Progenitor cell of endocrine pancreas (in vitro differentiated cells): ENCODE measurements around the gene PCGF1. TPM values are rescaled to one million over a fixed set of nuclear protein-coding genes. Genes with fewer than 3 reads are reported as not detected.
A peak's percentile ranks its signal among the peaks of the same experiment; 100 is the strongest.

Experiments used
- DNase-seq: peaks from one replicate; pipeline ENCODE4 v3.0.0; 2021; ENCODE audit warnings: low spot score; ENCODE audit not compliant: unreplicated experiment
- H3K27ac Mint-ChIP-seq: 2 replicates; pipeline ENCODE4 v1.8.0; 2021; ENCODE audit warnings: mild to moderate bottlenecking, moderate library complexity, mixed read lengths
- H3K27me3 Mint-ChIP-seq: 2 replicates; pipeline ENCODE4 v1.8.0; 2021; ENCODE audit warnings: mixed read lengths
- H3K36me3 Mint-ChIP-seq: 2 replicates; pipeline ENCODE4 v1.8.0; 2022; ENCODE audit warnings: mixed read lengths; ENCODE audit not compliant: insufficient read depth
- H3K4me1 Mint-ChIP-seq: 2 replicates; pipeline ENCODE4 v1.8.0; 2021; ENCODE audit warnings: low read depth, mixed read lengths
- H3K4me3 Mint-ChIP-seq: 2 replicates; pipeline ENCODE4 v1.8.0; 2021; ENCODE audit warnings: low read depth, mild to moderate bottlenecking, moderate library complexity, mixed read lengths
- H3K9me3 Mint-ChIP-seq: 2 replicates; pipeline ENCODE4 v1.8.0; 2021; ENCODE audit warnings: low read depth, mixed read lengths
- CTCF ChIP-seq: fragments of 200-600 bp; sonication (generic); IDR thresholded peaks from one replicate; pipeline ENCODE4 v1.5.0; 2021; ENCODE audit warnings: antibody characterized with exemption, mild to moderate bottlenecking; ENCODE audit not compliant: unreplicated experiment
- total RNA-seq: library from RNA; stranded (reverse); gene quantifications from 2 replicates; pipeline ENCODE4 v1.2.1, GENCODE V29; 2021

Gene PCGF1
- total RNA-seq, 1 donor from 2014 or later = 24.4 TPM

- no peak for DNase-seq
- Mint-ChIP-seq H3K27ac (no peak overlapping the region), H3K4me1 (peaks cover 16% of the 10 kb centered on the region), H3K36me3 (no peaks in the 10 kb centered on the region), H3K4me3 (no peak overlapping the region), H3K27me3 (peaks cover 32% of the 10 kb centered on the region), H3K9me3 (no peaks in the 10 kb centered on the region)
- TF ChIP-seq CTCF = no peak
Measured at GRCh38 chr2:74551530-74551929, 44.0 kb upstream of the PCGF1 start.

GRCh38 chr2:74550231-74550630 is 42.7 kb upstream of the PCGF1 start:
- peak overlapping the region; percentile 23 for H3K4me3 Mint-ChIP-seq
- no peaks in the 10 kb centered on the region for H3K9me3 Mint-ChIP-seq
- no peaks in the 10 kb centered on the region for H3K36me3 Mint-ChIP-seq
- H3K27me3 Mint-ChIP-seq = peaks cover 32% of the 10 kb centered on the region
- peaks cover 16% of the 10 kb centered on the region for H3K4me1 Mint-ChIP-seq
- no peak for TF ChIP-seq CTCF
- DNase-seq = no peak
- no peak overlapping the region for H3K27ac Mint-ChIP-seq

GRCh38 chr2:74548900-74549826 is 41.7 kb upstream of the PCGF1 start:
- no peaks in the 10 kb centered on the region for H3K36me3 Mint-ChIP-seq
- H3K27me3 Mint-ChIP-seq = peaks cover 32% of the 10 kb centered on the region
- H3K4me1 Mint-ChIP-seq = peaks cover 16% of the 10 kb centered on the region
- DNase-seq = peak; percentile 55
- peak overlapping the region; percentile 60 for H3K27ac Mint-ChIP-seq
- TF ChIP-seq CTCF = no peak
- peak overlapping the region; percentile 77 for H3K4me3 Mint-ChIP-seq
- no peaks in the 10 kb centered on the region for H3K9me3 Mint-ChIP-seq

- no peak for DNase-seq
- H3K27me3 Mint-ChIP-seq = peaks cover 32% of the 10 kb centered on the region
- no peak for TF ChIP-seq CTCF
Measured at GRCh38 chr2:74548285-74548899, 40.9 kb upstream of the PCGF1 start.

GRCh38 chr2:74546004-74546403 is 38.5 kb upstream of the PCGF1 start:
- H3K27me3 Mint-ChIP-seq = peaks cover 24% of the 10 kb centered on the region
- H3K4me3 Mint-ChIP-seq = no peak overlapping the region
- H3K27ac Mint-ChIP-seq = no peak overlapping the region
- no peaks in the 10 kb centered on the region for H3K9me3 Mint-ChIP-seq
- no peak for TF ChIP-seq CTCF
- H3K36me3 Mint-ChIP-seq = no peaks in the 10 kb centered on the region
- peaks cover 8% of the 10 kb centered on the region for H3K4me1 Mint-ChIP-seq
- no peak for DNase-seq

More at GRCh38 chr2:74548285-74548899, 40.9 kb upstream of the PCGF1 start:
- H3K36me3 Mint-ChIP-seq = no peaks in the 10 kb centered on the region
- peaks cover 13% of the 10 kb centered on the region for H3K4me1 Mint-ChIP-seq
- peak overlapping the region; percentile 77 for H3K4me3 Mint-ChIP-seq
- no peaks in the 10 kb centered on the region for H3K9me3 Mint-ChIP-seq
- H3K27ac Mint-ChIP-seq = peak overlapping the region; percentile 59
